ENCODE measurements around the gene KCTD19. TPM values are rescaled to one million over a fixed set of nuclear protein-coding genes. Genes with fewer than 3 reads are reported as not detected.

Gene KCTD19
- total RNA-seq, 1 donor from 2014 or later = not detected

DNA sequence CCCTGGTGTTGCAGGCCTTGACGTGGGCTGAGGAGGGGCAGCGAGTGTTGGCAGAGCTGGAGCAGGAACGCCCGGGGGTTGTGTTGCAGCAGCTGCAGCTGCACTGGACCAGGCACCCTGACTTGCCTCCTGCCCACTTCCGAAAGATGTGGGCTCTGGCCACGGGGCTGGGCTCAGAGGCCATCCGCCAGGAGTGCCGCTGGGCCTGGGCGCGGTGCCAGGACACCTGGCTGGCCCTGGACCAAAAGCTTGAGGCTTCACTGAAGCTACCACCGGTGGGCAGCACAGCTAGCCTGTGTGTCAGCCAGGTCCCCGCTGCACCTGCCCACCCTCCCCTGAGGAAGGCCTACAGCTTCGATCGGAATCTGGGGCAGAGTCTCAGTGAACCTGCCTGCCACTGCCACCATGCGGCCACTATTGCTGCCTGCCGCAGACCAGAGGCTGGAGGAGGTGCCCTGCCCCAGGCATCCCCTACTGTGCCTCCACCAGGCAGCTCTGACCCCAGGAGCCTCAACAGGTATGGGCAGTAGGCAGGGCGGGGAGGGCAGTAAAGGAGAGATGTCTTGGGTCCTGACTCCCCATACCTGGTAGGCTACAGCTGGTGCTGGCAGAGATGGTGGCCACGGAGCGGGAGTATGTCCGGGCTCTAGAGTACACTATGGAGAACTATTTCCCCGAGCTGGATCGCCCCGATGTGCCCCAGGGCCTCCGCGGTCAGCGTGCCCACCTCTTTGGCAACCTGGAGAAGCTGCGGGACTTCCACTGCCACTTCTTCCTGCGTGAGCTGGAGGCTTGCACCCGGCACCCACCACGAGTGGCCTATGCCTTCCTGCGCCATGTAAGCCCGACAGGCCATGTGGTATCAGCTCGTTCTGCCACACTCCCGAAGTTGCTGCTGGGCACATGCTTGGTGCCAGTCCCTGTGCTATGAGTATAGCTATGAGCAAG lies 41.6 kb downstream of the KCTD19 start:
- Histone ChIP-seq H3K4me3 (no peak overlapping the region), H3K4me1 (no peaks in the 10 kb centered on the region), H3K36me3 (no peaks in the 10 kb centered on the region), H3K9me3 (no peaks in the 10 kb centered on the region), H3K27ac (no peak overlapping the region), H3K27me3 (no peaks in the 10 kb centered on the region)
- TF ChIP-seq, protein P1, sequence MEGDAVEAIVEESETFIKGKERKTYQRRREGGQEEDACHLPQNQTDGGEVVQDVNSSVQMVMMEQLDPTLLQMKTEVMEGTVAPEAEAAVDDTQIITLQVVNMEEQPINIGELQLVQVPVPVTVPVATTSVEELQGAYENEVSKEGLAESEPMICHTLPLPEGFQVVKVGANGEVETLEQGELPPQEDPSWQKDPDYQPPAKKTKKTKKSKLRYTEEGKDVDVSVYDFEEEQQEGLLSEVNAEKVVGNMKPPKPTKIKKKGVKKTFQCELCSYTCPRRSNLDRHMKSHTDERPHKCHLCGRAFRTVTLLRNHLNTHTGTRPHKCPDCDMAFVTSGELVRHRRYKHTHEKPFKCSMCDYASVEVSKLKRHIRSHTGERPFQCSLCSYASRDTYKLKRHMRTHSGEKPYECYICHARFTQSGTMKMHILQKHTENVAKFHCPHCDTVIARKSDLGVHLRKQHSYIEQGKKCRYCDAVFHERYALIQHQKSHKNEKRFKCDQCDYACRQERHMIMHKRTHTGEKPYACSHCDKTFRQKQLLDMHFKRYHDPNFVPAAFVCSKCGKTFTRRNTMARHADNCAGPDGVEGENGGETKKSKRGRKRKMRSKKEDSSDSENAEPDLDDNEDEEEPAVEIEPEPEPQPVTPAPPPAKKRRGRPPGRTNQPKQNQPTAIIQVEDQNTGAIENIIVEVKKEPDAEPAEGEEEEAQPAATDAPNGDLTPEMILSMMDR (IDR thresholded peaks at IDR 0.05) = no peak
- TF ChIP-seq POLR2A (IDR thresholded peaks at IDR 0.05) = no peak
- intact Hi-C loops (cut with DNase I) = no loop called here
- DNase-seq (ENCODE audit: extremely low spot score in 2 of 2) = no peak

DNA sequence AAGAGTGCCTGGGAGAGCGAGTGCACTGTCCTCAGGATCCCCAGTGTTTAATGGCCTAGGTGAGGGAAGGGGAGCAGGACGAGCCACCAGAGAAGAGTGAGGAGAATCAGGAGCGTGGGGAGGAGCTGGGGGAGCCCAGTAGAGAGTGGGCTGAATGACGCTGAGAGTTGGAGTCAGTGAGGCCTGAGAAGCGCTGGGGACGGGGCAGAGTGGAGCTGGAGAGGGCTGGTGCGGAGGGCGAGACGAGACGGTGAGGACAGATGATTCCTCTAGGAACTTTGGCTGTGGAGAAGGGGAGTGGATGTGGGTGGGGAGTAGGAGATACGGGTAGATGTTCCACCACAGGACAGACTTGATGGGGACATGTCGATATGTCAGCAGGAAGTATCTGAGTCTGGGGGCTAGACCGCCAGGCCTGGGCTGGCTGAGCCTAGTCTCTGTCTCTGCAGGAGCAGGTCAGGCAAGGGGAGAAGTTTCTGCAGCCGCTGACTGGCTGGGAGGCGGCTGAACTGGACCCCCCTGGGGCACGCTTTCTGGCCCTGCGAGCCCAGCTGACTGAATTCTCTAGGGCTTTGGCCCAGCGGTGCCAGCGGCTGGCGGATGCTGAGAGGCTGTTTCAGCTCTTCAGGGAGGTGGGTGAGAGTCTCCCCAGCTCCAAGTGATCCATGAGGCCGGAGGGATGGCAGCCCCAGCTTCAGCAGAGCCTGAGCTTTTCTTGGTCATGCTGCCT lies 42.5 kb downstream of the KCTD19 start:
- H3K27me3 ChIP-seq = no peaks in the 10 kb centered on the region
- H3K36me3 ChIP-seq = no peaks in the 10 kb centered on the region
- peaks cover 4% of the 10 kb centered on the region for H3K4me1 ChIP-seq
- intact Hi-C loops (cut with DNase I) = no loop called here
- TF ChIP-seq POLR2A (IDR thresholded peaks at IDR 0.05) = no peak
- TF ChIP-seq, protein P1 (IDR thresholded peaks at IDR 0.05) = no peak
- no peak for TF ChIP-seq POLR2AphosphoS5 (IDR thresholded peaks at IDR 0.05; ENCODE audit: insufficient read depth in 1 of 2, low read depth in 1 of 2)
- H3K9me3 ChIP-seq = no peaks in the 10 kb centered on the region
- H3K4me3 ChIP-seq = no peak overlapping the region
- DNase-seq (ENCODE audit: extremely low spot score in 2 of 2) = no peak
- H3K27ac ChIP-seq = no peak overlapping the region

DNA sequence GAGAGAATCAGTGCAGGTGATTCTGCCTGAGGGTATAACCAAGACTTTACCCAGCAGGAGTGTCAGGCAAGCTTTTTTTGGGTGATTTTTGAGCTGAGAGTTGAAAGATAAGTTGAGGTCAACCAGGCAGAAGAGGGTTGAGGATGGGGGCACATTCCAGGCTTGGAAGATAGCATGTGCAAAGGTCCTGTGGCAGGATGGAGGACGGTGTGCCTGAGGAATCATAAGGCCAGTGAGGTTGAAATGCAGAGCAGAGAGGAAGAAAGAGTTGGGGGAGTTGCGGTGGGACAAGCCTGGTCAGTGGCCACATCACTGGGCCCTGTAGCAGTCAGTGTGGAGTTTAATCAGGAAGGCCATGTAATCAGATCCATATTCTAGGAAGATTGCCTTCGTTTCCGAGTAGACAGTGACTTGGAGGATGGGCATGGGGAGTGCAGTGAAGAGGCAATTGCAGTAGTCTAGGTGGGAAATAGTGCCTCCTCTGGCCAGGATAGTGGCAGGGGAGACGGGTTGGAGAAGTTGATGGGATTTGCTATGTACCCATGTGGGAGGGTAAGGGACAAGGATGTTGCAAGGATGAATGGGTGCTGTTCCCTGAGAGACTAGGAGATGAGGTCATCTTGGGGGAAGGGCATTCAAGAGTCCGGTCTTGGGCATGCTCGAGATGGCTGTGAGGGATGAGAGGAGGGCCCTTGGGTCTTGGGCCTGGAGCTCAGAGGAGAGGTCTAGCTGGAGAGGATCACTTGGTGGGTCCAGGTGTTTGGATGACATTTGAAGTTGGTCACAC lies 43.3 kb downstream of the KCTD19 start:
- no peak overlapping the region for H3K27ac ChIP-seq
- peaks cover 10% of the 10 kb centered on the region for H3K4me1 ChIP-seq
- TF ChIP-seq POLR2AphosphoS5 (IDR thresholded peaks at IDR 0.05; ENCODE audit: insufficient read depth in 1 of 2, low read depth in 1 of 2) (no peak), POLR2A (IDR thresholded peaks at IDR 0.05) (no peak)
- TF ChIP-seq, protein P1 (IDR thresholded peaks at IDR 0.05) = no peak
- intact Hi-C loops (cut with DNase I) = no loop called here
- H3K9me3 ChIP-seq = no peaks in the 10 kb centered on the region
- no peak overlapping the region for H3K4me3 ChIP-seq
- no peaks in the 10 kb centered on the region for H3K27me3 ChIP-seq
- no peaks in the 10 kb centered on the region for H3K36me3 ChIP-seq
- DNase-seq (ENCODE audit: extremely low spot score in 2 of 2) = no peak

DNA sequence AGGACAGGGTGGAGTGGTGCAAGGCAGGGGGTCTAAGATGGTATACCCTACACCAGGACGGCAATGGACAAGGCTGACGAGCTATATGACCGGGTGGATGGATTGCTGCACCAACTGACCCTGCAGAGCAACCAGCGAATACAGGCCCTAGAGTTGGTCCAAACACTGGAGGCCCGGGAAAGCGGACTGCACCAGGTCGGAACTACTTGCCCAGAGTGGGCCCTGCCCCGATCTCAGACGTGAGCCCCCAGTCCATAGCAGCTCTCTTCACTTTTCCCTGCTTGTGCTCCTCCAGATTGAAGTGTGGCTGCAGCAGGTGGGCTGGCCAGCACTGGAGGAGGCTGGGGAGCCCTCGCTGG lies 44.1 kb downstream of the KCTD19 start:
- no peak for TF ChIP-seq POLR2A (IDR thresholded peaks at IDR 0.05)
- no peak for TF ChIP-seq POLR2AphosphoS5 (IDR thresholded peaks at IDR 0.05; ENCODE audit: insufficient read depth in 1 of 2, low read depth in 1 of 2)
- TF ChIP-seq, protein P1 (IDR thresholded peaks at IDR 0.05) = no peak
- Histone ChIP-seq H3K36me3 (no peaks in the 10 kb centered on the region), H3K27ac (no peak overlapping the region), H3K4me1 (peaks cover 18% of the 10 kb centered on the region), H3K27me3 (no peaks in the 10 kb centered on the region), H3K9me3 (no peaks in the 10 kb centered on the region), H3K4me3 (no peak overlapping the region)
- no peak for DNase-seq (ENCODE audit: extremely low spot score in 2 of 2)
- intact Hi-C loops (cut with DNase I) = no loop called here

Measured in vagina (tissue), 2 donors.